ENCODE data around the gene TERB2. TPM values are rescaled to one million over a fixed set of nuclear protein-coding genes. Genes with fewer than 3 reads are reported as not detected.

The TERB2 gene
- total RNA-seq, 4 donors from 2014 or later = not detected

DNA sequence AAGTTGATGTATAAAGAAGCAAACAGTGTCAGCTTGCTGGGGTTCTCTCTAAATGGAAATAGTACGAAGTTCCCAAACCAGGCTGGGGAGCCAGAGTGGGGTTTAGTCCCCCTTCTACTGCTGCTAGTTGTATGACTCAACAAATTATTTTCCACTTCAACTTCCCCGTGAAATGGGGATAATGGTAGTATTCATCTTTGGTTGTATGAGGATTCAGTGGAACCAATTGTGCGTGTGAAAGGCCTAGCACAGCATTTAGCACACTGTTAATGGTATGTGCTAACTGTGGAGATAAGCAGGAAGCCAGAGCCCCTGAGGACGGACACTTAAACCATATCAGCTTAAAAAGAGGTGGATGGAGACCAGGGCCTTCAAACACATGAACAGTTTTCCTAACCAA is 70.7 kb downstream of the TERB2 start:
- 88% methylated on average over 4 of the region's 4 CpGs for WGBS
- TF ChIP-seq POLR2A (IDR thresholded peaks at IDR 0.05) (no peak), POLR2AphosphoS5 (IDR thresholded peaks at IDR 0.05) (no peak), EP300 (IDR thresholded peaks at IDR 0.05) (no peak)
- TF ChIP-seq, protein P1, sequence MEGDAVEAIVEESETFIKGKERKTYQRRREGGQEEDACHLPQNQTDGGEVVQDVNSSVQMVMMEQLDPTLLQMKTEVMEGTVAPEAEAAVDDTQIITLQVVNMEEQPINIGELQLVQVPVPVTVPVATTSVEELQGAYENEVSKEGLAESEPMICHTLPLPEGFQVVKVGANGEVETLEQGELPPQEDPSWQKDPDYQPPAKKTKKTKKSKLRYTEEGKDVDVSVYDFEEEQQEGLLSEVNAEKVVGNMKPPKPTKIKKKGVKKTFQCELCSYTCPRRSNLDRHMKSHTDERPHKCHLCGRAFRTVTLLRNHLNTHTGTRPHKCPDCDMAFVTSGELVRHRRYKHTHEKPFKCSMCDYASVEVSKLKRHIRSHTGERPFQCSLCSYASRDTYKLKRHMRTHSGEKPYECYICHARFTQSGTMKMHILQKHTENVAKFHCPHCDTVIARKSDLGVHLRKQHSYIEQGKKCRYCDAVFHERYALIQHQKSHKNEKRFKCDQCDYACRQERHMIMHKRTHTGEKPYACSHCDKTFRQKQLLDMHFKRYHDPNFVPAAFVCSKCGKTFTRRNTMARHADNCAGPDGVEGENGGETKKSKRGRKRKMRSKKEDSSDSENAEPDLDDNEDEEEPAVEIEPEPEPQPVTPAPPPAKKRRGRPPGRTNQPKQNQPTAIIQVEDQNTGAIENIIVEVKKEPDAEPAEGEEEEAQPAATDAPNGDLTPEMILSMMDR (IDR thresholded peaks at IDR 0.05) = no peak
- Histone ChIP-seq H3K27ac (no peak overlapping the region), H3K9me3 (no peaks in the 10 kb centered on the region), H3K27me3 (no peaks in the 10 kb centered on the region), H3K36me3 (no peaks in the 10 kb centered on the region), H3K4me1 (peaks cover 18% of the 10 kb centered on the region), H3K4me3 (no peak overlapping the region)
- DNase-seq (ENCODE audit: low spot score in 2 of 2) = no peak

Other genes starting within 250 kb of the TERB2 start
- gene PATL2, start 245.4 kb upstream of the TERB2 start, total RNA-seq = 1 to 10 TPM in 1 of 4 donors, under 1 TPM in 2, not detected in 1; 0.57 to 1.2 (median 0.86) TPM
- 1,000 to 10,000 TPM; 3,609 to 4,918 (median 4,073) TPM for gene B2M, start 245.2 kb upstream of the TERB2 start, total RNA-seq
- gene TRIM69, start 220.2 kb upstream of the TERB2 start, total RNA-seq = 10 to 100 TPM in 2 of 4 donors, 1 to 10 TPM in 2; 9.1 to 10.6 (median 9.8) TPM
- gene SORD, start 66.5 kb downstream of the TERB2 start, total RNA-seq = 10 to 100 TPM; 24.4 to 78.6 (median 48.7) TPM
- 10 to 100 TPM in 2 of 4 donors, 1 to 10 TPM in 2; 2.3 to 32.6 (median 6.9) TPM for gene DUOX2, start 157.5 kb downstream of the TERB2 start, total RNA-seq
- gene DUOXA2, start 157.6 kb downstream of the TERB2 start, total RNA-seq = not detected
- 100 to 1,000 TPM in 1 of 4 donors, 10 to 100 TPM in 3; 65.6 to 178 (median 89.6) TPM for gene DUOXA1, start 173.2 kb downstream of the TERB2 start, total RNA-seq
- 100 to 1,000 TPM in 3 of 4 donors, 10 to 100 TPM in 1; 87.2 to 246 (median 165) TPM for gene DUOX1, start 173.3 kb downstream of the TERB2 start, total RNA-seq
- 10 to 100 TPM in 2 of 4 donors, 1 to 10 TPM in 2; 5.4 to 11.9 (median 8.6) TPM for gene SHF, start 231.3 kb downstream of the TERB2 start, total RNA-seq